ENCODE data around the gene MAP3K14. TPM values are rescaled to one million over a fixed set of nuclear protein-coding genes. Genes with fewer than 3 reads are reported as not detected.
A peak's percentile ranks its signal among the peaks of the same experiment; 100 is the strongest.

Gene MAP3K14
- total and polyA plus RNA-seq, 10 of the 15 experiments (the other 5 are each of a cell fraction or from before 2014, with no cell fraction given), result 2.1 to 33.3 (median 19.7) TPM

DNA sequence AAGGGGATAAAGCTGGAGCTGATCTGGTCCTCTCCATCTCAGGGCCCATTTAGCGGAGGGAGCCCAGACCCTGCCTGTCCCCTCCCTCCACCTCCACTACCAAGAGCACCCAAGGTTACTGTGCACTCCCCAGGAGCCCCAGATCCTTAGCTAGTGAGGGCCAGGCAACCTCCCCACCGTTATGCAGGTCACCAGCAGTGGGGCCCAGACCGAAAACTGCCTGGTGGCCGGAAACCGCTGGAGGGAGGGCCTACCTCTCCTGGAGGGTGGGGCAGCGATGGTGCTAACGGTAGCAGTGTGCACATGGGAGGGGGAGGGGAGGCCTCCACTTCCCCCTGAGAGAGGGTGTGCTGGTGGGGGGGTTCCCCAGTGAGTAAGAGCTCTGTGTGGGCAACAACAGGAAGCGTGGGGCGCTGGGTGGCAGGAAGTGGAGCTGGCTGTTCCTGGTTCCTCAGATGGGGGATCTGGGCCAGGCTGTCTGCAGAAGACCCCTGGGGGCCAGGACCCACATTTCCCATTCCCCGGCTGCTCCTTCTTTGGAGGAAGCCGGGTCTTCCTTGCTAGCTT, 90.8 kb downstream of the MAP3K14 start (continued):
- peak; percentile 81 to 86 for TF ChIP-seq EP300 (IDR thresholded peaks at IDR 0.05; ENCODE audit: borderline replicate concordance in 1 of 2, control insufficient read depth in 1 of 2, low read depth in 2 of 2, low read length in 2 of 2)
- peak; percentile 90 for TF ChIP-seq DPF2 (IDR thresholded peaks at IDR 0.05)
- TF ChIP-seq RUNX3 (IDR thresholded peaks at IDR 0.05; ENCODE audit: low read length), result no peak
- TF ChIP-seq MEF2B (IDR thresholded peaks at IDR 0.05; ENCODE audit: partially characterized antibody, poor library complexity, severe bottlenecking), result peak; percentile 53
- TF ChIP-seq, protein P1, sequence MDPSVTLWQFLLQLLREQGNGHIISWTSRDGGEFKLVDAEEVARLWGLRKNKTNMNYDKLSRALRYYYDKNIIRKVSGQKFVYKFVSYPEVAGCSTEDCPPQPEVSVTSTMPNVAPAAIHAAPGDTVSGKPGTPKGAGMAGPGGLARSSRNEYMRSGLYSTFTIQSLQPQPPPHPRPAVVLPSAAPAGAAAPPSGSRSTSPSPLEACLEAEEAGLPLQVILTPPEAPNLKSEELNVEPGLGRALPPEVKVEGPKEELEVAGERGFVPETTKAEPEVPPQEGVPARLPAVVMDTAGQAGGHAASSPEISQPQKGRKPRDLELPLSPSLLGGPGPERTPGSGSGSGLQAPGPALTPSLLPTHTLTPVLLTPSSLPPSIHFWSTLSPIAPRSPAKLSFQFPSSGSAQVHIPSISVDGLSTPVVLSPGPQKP (IDR thresholded peaks at IDR 0.05; ENCODE audit: low read depth, low read length), result no peak; the same call in 1 of the 2 replicates
- peak; percentile 76; the same call in 1 of the 2 replicates for TF ChIP-seq TCF12 (IDR thresholded peaks at IDR 0.05; ENCODE audit: low read depth, low read length)
- TF ChIP-seq, protein P2, sequence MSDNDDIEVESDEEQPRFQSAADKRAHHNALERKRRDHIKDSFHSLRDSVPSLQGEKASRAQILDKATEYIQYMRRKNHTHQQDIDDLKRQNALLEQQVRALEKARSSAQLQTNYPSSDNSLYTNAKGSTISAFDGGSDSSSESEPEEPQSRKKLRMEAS (IDR thresholded peaks at IDR 0.05; ENCODE audit: low read depth, low read length), result peak; percentile 81

DNA sequence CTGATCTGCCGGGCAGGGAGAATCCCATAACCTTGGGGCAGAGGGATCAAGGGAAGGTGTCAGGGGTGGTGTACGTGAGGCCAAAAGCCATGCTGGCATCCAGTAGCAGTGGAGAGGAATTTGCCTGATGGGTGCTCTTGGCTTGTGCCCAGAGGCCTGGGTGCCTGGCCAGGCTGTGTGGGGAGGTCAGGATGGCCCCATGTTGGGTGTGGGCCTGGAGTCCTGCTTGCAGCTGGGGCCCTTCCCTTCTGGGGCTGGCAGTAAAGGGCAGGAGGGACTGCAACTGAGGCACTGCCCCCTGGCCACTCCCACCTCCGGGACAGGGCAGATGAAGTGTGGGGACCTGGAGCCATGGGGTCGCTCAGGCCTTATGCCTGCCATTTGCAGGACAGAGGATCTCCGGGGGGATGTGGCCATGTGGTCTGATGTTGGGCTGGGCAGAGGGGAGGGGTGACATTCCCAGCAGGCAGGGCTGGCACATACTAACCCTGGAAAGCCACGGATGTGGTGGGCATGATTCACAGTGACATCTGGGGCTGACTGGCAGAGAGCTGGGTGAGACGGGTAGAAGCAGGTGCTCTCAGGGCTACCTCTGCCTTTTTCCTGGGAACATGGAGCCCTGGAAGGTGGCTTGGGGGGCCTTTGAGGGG, 91.6 kb downstream of the MAP3K14 start:
- ChIA-PET POLR2A (interaction anchor here (0.6 to 11.4 kb wide), 11 partner anchors 10 to 206 kb away, joined by 3 to 140 read pairs (median 5); partner anchors contain the start of genes HEXIM1, HEXIM2 and MAP3K14), CTCF (interaction anchor here (0.7 to 10.0 kb wide), 10 partner anchors 8 to 91 kb away, joined by 3 to 429 read pairs (median 6); partner anchors contain the start of genes ACBD4, HEXIM2 and MAP3K14), SMC1A (ENCODE audit: uncharacterized antibody, unreplicated experiment) (interaction anchor here (0.8 to 4.6 kb wide), 11 partner anchors 9 to 176 kb away, joined by 3 to 22 read pairs (median 5); partner anchors contain the start of genes ACBD4 and MAP3K14), RAD21 (ENCODE audit: unreplicated experiment) (interaction anchor here (1.0 to 2.3 kb wide), 13 partner anchors 10 to 160 kb away, joined by 3 to 22 read pairs (median 5); partner anchors contain the start of genes ACBD4, HEXIM1, HEXIM2 and MAP3K14)
- ATAC-seq (no peak; the same call in 2 of the 3 replicates), FAIRE-seq (no peak), DNase-seq (ENCODE audit: low read depth, low spot score) (no peak)
- H3K36me3 ChIP-seq (ENCODE audit: control insufficient read depth in 2 of 2, insufficient read depth in 2 of 2, low read length in 1 of 2), result no peaks in the 10 kb centered on the region
- peak overlapping the region; percentile 100 for H3K27ac ChIP-seq (ENCODE audit: control insufficient read depth, insufficient read depth)
- WGBS (ENCODE audit: insufficient coverage, insufficient replicate concordance, low lambda C conversion rate, missing lambda C conversion rate), result 2% methylated on average over 7 of the region's 7 CpGs
- no peak overlapping the region for H2AFZ ChIP-seq (ENCODE audit: control insufficient read depth, low read depth, low read length)
- H3K79me2 ChIP-seq (ENCODE audit: control insufficient read depth, insufficient read depth, low read length), result peaks cover 89% of the 10 kb centered on the region
- no peaks in the 10 kb centered on the region for H4K20me1 ChIP-seq (ENCODE audit: control insufficient read depth, insufficient read depth)
- peaks cover 70% of the 10 kb centered on the region for H3K4me1 ChIP-seq (ENCODE audit: control insufficient read depth, insufficient read depth, low read length)
- peak overlapping the region; percentile 89 for H3K4me3 ChIP-seq
- no peaks in the 10 kb centered on the region for H3K27me3 ChIP-seq (replicated peaks in 1 of 2; ENCODE audit: control insufficient read depth in 2 of 2, insufficient read depth in 2 of 2, low read length in 1 of 2)
- in situ Hi-C loops (cut with MboI), result no loop called here
- H3K4me2 ChIP-seq (ENCODE audit: control insufficient read depth, insufficient read depth), result peak overlapping the region; percentile 100
- TF ChIP-seq POLR2A (IDR thresholded peaks at IDR 0.05; ENCODE audit: low read depth, low read length) (peak; percentile 61; the same call in 1 of the 2 replicates), WRNIP1 (IDR thresholded peaks at IDR 0.05; ENCODE audit: borderline replicate concordance, low read depth, low read length) (peak; percentile 31; the same call in 1 of the 2 replicates), POLR2AphosphoS2 (IDR thresholded peaks at IDR 0.05; ENCODE audit: low read depth, low read length) (peak; percentile 8; the same call in 1 of the 2 replicates), POLR2AphosphoS5 (IDR thresholded peaks at IDR 0.05; ENCODE audit: low read length) (peak; percentile 51; the same call in 1 of the 2 replicates), SIN3A (IDR thresholded peaks at IDR 0.05; ENCODE audit: low read depth, low read length) (no peak), IKZF2 (IDR thresholded peaks at IDR 0.05) (peak in 1 of 2 experiments; percentile 10; a peak in 1 of 4 replicates)
- TF ChIP-seq, protein P3, sequence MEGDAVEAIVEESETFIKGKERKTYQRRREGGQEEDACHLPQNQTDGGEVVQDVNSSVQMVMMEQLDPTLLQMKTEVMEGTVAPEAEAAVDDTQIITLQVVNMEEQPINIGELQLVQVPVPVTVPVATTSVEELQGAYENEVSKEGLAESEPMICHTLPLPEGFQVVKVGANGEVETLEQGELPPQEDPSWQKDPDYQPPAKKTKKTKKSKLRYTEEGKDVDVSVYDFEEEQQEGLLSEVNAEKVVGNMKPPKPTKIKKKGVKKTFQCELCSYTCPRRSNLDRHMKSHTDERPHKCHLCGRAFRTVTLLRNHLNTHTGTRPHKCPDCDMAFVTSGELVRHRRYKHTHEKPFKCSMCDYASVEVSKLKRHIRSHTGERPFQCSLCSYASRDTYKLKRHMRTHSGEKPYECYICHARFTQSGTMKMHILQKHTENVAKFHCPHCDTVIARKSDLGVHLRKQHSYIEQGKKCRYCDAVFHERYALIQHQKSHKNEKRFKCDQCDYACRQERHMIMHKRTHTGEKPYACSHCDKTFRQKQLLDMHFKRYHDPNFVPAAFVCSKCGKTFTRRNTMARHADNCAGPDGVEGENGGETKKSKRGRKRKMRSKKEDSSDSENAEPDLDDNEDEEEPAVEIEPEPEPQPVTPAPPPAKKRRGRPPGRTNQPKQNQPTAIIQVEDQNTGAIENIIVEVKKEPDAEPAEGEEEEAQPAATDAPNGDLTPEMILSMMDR (IDR thresholded peaks at IDR 0.05 in 2 of 3, conservative IDR thresholded peaks at IDR 0.05 in 1 of 3; ENCODE audit: control insufficient read depth in 2 of 3, extremely low read depth in 1 of 3, insufficient read depth in 1 of 3, low read depth in 3 of 3, low read length in 3 of 3), result no peak
- H3K9me3 ChIP-seq (replicated peaks; ENCODE audit: control insufficient read depth, insufficient read depth, low read length), result no peaks in the 10 kb centered on the region
- H3K9ac ChIP-seq (ENCODE audit: control insufficient read depth, insufficient read depth, low read length), result peak overlapping the region; percentile 92
- intact Hi-C loops (cut with micrococcal nuclease; ENCODE audit: unreplicated experiment), result loop anchor here (5.0 kb wide), 1 partner anchor 92 kb away; the partner anchor contains the start of gene MAP3K14
- no TSS peak for BruUV-seq (replicated peaks)

All from GM12878 (cell line).